ENCODE data around the gene AK1.

DNA sequence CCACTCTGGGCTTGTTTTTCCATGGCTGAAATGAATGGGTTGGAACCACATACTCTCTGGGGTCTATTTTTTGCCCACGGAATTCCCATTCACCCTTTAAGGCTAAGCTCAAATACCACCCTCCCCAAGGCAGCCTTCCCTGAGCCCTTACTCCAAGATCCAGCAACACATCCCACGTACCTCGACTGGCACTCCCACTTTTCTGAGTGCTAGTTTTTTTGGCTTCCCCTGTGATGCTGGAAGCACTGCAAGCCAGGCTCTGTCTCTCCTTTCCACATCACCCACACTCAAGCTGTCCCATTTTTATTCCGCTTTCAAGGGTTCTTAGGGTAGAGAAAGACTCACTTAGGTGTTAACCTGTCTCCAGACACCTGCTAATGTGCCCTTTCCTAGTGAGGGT lies 15.9 kb upstream of the AK1 start:
- TF ChIP-seq POLR2AphosphoS5 (IDR thresholded peaks at IDR 0.05; ENCODE audit: low read depth, low read length) (no peak), TCF7L2 (IDR thresholded peaks at IDR 0.05; ENCODE audit: low read depth, low read length) (no peak), SIN3A (IDR thresholded peaks at IDR 0.05; ENCODE audit: borderline replicate concordance, insufficient read depth, low read depth, low read length) (no peak)
- TF ChIP-seq, protein P1, sequence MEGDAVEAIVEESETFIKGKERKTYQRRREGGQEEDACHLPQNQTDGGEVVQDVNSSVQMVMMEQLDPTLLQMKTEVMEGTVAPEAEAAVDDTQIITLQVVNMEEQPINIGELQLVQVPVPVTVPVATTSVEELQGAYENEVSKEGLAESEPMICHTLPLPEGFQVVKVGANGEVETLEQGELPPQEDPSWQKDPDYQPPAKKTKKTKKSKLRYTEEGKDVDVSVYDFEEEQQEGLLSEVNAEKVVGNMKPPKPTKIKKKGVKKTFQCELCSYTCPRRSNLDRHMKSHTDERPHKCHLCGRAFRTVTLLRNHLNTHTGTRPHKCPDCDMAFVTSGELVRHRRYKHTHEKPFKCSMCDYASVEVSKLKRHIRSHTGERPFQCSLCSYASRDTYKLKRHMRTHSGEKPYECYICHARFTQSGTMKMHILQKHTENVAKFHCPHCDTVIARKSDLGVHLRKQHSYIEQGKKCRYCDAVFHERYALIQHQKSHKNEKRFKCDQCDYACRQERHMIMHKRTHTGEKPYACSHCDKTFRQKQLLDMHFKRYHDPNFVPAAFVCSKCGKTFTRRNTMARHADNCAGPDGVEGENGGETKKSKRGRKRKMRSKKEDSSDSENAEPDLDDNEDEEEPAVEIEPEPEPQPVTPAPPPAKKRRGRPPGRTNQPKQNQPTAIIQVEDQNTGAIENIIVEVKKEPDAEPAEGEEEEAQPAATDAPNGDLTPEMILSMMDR (IDR thresholded peaks at IDR 0.05), result no peak
- TF ChIP-seq, protein P2, sequence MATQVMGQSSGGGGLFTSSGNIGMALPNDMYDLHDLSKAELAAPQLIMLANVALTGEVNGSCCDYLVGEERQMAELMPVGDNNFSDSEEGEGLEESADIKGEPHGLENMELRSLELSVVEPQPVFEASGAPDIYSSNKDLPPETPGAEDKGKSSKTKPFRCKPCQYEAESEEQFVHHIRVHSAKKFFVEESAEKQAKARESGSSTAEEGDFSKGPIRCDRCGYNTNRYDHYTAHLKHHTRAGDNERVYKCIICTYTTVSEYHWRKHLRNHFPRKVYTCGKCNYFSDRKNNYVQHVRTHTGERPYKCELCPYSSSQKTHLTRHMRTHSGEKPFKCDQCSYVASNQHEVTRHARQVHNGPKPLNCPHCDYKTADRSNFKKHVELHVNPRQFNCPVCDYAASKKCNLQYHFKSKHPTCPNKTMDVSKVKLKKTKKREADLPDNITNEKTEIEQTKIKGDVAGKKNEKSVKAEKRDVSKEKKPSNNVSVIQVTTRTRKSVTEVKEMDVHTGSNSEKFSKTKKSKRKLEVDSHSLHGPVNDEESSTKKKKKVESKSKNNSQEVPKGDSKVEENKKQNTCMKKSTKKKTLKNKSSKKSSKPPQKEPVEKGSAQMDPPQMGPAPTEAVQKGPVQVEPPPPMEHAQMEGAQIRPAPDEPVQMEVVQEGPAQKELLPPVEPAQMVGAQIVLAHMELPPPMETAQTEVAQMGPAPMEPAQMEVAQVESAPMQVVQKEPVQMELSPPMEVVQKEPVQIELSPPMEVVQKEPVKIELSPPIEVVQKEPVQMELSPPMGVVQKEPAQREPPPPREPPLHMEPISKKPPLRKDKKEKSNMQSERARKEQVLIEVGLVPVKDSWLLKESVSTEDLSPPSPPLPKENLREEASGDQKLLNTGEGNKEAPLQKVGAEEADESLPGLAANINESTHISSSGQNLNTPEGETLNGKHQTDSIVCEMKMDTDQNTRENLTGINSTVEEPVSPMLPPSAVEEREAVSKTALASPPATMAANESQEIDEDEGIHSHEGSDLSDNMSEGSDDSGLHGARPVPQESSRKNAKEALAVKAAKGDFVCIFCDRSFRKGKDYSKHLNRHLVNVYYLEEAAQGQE (IDR thresholded peaks at IDR 0.05; ENCODE audit: insufficient read depth in 1 of 2, low read depth in 2 of 2, low read length in 1 of 2), result no peak

All from Panc1 (cell line).